HG03039 (cell line): ENCODE data around the gene ZSCAN31.
"Not testable (repeated sequence)": the region's sequence is repeated elsewhere in the genome, so short reads cannot be mapped to it uniquely, and the experiment has no call there.

Experiments used
- ATAC-seq: cut with Tn5 transposase; IDR thresholded peaks from one replicate; pipeline ENCODE4 v1.9.1; 2021; ENCODE audit warnings: mild to moderate bottlenecking, moderate library complexity; ENCODE audit not compliant: unreplicated experiment

Gene ZSCAN31

DNA sequence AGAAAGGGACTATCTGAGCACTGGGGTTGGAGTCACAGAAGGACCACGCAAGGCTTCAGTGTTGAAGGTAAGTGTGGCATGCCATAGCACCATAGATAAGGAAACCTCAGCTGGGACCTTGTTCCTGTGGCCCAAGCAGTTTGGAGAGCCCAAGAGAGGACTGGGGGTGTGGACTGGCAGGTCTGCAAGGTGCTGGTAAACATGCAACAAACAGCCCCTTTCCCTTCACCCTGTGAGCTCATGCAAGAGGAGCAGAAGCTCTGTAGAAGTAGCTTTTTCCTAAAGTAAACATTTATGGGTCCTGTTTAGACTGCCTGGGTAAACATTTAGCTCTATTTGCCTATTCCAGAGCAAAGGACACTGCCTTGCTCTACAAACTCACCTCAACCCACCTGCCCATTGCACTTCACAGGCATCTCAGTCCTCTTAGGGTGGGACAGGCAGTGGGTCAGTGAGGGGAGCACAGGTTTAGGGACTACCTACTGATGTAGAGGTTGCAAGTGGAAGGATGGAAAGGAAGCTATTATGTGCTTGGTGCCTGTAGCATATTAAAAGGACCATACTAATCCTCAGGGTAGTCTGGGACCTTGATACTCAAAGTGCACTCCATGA, 12.0 kb downstream of the ZSCAN31 start:
- no peak for ATAC-seq

GRCh38 chr6:28322661-28323060, 13.3 kb downstream of the ZSCAN31 start:
- no peak for ATAC-seq

DNA sequence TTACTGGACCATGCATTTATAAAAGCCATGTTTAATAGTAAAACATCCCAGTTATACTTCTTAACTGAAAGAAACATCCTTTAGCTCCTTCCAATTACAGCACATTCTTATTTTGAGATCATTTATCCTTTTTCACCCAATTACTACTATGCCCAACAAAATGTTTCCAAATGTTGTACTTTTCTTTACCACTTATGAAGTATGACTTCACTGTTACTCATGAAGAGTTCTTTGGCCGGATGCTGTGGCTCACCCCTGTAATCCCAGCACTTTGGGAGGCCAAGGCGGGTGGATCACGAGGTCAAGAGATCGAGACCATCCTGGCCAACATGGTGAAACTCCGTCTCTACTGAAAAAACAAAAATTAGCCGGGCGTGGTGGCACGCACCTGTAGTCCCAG, 18.1 kb downstream of the ZSCAN31 start:
- ATAC-seq: not testable (repeated sequence)

GRCh38 chr6:28315628-28316027, 20.3 kb downstream of the ZSCAN31 start:
- no peak for ATAC-seq

DNA sequence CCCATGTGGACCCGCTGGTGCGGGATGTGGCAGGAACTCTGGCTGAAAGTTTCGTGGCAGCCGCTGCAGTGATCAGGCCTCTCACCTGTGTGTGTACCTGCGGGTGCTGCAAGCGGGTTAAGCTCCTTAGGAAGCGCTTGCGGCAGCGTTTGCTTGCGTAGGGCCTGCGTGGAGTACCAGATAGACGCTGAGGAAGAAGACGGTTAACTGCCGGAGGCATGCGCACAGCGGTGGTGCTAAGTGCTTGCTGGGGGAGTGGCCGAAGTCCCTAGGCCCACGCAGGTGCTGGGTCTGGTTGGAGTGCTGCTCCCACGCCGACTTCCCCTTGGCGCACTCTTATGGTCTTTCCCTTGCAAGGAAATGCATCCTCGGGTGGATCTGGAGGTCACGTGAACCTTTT, 23.0 kb downstream of the ZSCAN31 start:
- no peak for ATAC-seq

DNA sequence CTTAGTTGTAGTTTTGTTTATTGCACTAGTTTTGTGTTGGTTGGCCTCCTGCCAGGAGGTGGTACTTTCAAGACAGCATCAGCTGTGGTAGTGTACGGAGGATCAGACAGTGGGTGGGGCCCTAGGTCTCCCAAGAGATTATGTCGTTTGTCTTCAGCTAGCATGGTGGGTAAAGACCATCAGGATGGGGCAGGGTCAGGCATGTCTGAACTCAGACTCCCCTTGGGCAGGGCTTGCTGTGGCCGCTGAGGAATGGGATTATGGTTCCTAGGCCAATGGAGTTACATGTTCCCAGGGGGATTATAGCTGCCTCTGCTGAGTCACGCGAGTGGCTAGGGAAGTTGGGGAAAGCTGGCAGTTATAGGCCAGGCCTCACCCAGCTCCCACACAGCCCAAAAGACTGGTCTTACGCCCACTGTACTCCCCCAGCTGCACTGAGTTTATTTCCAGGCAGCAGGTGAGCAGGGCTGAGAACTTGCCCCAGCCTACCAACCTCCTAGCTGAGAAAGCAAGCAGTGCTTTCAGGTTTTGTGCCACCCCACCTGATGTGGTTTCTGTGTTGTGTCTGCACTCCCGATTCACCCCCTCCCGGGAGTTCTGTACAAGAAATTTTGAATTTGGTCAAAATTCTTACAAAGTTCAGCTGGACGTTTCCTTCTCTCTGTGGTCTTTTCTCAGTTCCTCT, 24.7 kb downstream of the ZSCAN31 start:
- no peak for ATAC-seq

- ATAC-seq: not testable (repeated sequence)
Observed at GRCh38 chr6:28306363-28306762, 29.6 kb downstream of the ZSCAN31 start.

DNA sequence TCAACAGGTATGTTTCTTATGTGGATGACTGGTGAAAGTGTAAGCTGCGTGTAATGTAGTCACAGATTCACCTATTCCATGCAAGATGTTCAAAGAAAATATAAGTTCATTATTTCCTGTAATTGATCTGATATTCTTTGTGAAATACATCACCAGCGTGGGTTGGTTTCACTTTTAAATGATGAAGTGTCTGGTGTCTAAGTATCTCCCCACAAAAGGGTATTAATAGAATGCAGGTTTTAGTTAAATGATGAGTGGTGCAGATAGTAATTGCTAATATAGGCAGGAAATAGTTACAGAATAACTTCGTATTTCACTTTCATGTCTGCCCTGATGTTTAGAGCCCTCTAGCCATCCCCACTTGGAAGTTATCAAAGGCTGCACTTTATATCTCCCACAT, 32.4 kb downstream of the ZSCAN31 start:
- no peak for ATAC-seq

DNA sequence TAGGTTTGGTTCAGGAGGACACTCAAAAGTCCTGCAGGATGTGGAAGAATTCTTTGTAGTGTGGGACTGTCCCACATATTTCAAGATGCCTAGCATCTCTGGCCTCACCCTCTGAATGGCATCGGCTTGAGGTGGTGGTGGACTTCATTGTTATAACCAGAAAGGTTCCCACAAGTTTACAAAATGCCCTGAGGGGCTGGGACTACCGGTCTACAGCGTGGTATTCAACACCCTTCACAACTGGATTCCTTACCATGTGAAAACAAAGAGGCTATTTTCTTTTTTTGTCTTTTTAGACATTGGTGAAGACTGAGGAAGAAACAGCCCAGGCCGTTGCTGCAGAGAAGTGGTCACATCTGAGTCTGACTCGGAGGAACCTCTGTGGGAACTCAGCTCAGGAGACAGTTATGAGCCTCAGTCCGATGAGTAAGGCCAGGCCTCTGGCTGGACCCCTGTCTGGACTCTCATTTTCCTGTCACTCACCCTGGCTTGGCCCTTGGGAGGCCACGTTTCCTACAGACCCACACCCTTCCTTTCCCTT, 39.4 kb downstream of the ZSCAN31 start:
- ATAC-seq: no peak

- ATAC-seq: no peak
Observed at GRCh38 chr6:28295326-28295725, 40.6 kb downstream of the ZSCAN31 start.

DNA sequence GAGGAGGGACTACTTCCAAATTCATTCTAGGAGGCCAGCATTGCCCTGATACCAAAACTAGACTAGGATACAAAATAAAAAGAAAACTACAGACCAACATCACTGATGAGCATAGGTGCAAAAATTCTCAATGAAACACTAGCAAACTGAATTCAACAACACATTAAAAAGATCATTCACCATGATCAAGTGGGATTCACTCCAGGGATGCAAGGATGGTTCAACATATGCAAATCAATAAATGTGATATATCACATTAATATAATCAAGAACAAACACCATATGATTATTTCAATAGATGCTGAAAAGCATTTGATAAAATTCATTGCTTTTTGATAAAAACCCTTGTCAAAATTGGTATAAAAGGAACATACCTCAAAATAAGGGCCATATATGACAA, 44.4 kb downstream of the ZSCAN31 start:
- no peak for ATAC-seq

- ATAC-seq: no peak
Observed at GRCh38 chr6:28282926-28283325, 53.0 kb downstream of the ZSCAN31 start.

DNA sequence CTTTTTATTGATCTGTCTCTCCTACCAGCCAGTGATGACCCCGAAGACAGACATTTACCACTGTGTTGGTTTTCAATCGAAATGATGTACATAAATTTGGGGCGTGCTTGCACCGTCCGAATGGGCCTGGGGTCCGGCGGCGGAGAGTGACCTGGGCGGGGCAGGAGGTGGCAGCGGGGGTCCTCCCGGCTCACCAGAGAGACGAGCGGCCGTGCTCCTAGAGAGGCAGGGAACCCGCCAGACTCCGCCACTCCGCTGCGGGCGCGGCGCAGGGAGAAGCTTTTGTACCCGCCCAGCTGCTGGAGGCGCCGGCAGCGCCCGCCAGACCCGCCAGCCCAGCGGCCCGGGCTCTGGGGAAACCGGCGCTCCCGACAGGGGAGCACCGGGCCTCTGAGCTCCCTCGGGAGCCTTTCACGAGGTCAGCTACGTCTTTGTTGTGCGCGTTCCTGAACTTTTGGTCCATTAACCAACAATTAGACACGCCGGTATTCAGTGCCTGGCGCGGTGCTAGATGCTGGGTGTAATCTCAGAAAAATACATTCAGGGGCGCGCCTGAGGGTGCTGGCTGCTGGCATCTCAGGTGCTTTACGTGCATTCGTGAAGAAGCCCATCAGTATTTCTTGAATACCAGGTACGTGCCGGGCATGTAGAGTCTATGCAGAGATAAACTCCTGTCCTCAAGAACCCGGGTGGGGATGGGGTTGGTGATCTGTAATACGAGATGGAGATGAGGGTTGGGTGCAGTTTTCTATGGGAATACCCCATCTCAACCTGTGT, 54.5 kb downstream of the ZSCAN31 start, which contains the start of gene PGBD1:
PGBD1 (plus strand) TSS at position 285 of the 777 bp plus-strand sequence. CDS start 2,242 bp downstream, outside the sequence.
- no peak for ATAC-seq

- ATAC-seq: no peak
Observed at GRCh38 chr6:28280595-28281287, 55.2 kb downstream of the ZSCAN31 start.

- ATAC-seq: no peak
Observed at GRCh38 chr6:28277746-28278145, 58.2 kb downstream of the ZSCAN31 start.

DNA sequence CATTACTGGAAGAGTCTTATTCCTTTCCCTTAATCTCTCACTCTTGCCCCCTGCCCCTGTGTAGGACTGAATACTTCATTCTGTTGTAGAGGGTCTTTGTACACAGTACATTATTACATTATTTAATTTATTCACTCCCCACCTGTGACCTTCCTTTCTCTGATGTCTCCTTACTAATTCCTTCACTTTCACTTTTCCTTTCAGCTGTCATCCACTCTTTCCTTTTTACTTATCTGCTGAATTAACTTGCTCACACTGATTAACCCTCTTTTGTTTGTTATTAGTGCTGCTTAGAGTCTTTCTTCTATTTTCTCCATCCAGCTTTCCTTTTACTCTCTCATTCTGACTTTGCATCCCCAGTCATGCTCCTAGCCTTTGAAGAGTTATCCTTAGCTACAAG, 61.1 kb downstream of the ZSCAN31 start:
- no peak for ATAC-seq
